AG08395 (cell line): Measurements from ENCODE around the gene DISC1.

Source experiments
- DNase-seq: peaks from one replicate; pipeline ENCODE4 v3.0.0; 2012; ENCODE audit warnings: mixed read lengths, low spot score

Gene DISC1

DNA sequence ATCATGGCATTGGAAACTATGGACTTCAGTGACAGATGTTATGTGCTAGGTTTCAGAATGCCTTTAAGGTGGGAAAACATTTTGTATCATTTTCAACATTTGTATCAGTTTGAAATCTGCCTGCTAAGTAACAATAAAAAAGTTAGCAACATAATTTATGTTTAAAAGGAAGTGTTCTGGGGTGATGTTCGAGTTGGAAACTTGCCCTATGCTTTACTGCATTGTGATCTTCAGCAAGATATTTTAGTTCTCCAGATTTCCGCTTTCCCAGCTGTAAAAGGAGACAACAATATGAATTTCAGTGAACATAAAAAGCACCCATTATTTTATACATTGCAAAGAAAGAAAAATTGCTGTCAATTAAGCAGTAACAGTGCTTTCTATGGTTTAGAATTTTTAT is 187.4 kb downstream of the DISC1 start:
- DNase-seq, result no peak

DNA sequence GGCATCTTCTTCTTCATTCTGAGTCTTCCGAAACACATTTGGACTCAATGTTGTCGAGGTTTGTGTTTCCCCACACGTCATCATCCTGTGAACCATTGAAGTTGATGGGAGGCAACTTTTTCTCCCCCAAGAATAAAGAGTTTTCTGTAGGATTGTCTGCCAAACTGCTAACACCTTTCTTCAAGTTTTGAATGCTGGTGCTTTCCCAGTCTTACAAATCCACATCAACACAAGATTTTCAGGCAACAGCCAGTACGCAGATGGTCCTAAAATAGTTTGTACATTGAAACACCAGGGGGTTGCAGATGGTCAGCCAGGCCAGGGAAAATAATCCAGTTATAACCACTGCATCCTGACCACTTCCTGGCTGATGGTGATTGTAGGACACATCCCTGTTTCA is 187.9 kb downstream of the DISC1 start:
- DNase-seq, result no peak

DNA sequence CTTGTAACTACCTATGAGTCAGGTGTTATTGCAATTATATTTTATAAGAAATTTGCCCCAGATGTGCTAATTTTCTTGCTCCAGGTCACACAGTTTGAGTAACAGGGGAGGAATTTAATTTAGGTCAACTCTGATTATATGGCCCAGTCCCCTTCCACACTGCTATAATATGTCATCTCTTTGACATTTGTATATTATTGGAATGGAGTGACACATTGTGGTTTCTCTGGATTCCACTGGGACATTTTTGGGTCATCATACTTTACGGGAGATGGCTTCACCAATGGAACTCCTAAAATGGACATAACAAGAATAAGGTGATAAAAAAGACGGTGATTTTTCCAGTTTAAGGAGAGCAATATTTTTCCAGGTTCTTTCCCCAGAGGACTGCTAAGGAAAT is 191.2 kb downstream of the DISC1 start:
- DNase-seq, result peak; percentile 21

DNA sequence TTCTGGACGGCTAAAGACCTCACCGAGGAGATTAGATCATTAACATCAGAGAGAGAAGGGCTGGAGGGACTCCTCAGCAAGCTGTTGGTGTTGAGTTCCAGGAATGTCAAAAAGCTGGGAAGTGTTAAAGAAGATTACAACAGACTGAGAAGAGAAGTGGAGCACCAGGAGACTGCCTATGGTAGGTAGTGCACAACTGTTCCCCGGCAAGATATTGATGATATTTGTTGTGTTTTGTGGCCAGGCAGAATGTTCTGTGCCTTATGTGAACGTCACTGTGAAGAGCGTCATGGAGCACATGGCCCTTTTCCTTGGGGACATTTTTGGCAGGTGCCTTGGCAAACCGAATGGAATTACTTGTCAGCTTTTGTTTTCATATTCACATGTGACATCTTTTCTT is 191.7 kb downstream of the DISC1 start:
- DNase-seq, result no peak

DNA sequence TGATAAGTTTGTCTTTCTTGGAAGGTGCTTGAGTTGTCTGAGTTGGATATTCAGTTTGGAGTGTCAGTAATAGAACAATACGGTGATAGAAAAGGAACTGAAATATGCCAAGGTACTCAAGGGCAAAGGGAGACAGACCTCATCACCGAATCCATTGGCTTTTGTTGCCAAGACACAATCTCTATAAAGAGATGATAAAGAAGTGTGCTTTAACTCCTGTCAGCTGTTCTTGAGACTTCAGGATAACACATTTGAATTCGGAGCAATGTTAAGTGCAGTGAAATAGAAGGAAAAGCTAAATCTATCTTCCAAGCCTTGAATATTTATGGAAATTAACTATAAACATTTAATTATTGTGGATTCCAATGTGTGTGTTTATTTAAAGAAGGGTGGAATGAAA is 194.7 kb downstream of the DISC1 start:
- no peak for DNase-seq

DNA sequence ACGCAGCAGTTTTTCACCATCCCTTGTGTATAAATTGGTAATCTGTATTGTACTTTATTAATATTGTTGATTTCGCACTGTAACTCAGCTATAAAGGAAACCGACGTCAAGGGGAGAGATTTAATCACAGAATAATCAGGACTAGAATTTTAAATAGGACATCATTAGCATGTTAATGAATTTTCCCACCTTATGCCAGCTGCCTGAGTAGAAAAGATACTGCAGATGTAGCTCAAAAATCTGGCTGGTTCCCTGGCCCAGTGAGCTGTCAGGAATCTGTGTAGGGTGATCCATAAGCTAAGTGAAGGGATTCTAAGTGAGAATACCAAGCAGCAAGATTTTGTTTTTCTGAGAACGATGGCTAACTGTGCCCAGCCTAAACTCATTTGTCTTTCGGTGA is 195.5 kb downstream of the DISC1 start:
- no peak for DNase-seq

DNA sequence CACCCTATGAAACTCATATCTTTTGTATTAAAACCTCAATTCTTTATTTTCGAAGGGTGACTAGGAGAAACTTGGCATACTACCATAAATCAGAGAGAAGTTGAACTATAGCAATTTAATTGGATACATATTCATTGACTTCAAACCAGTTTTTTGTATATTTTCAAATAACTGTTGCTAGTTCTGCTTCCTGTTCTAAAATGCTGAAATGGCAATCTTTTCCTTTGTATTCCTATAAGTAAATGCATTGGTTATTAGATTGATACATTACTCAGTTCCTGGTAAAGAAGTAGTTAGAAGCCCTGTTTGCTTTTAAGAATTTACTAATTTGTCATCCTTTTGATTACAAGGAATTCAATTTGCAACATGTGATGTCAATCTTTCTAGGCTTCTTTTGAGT is 200.0 kb downstream of the DISC1 start:
- no peak for DNase-seq

DNA sequence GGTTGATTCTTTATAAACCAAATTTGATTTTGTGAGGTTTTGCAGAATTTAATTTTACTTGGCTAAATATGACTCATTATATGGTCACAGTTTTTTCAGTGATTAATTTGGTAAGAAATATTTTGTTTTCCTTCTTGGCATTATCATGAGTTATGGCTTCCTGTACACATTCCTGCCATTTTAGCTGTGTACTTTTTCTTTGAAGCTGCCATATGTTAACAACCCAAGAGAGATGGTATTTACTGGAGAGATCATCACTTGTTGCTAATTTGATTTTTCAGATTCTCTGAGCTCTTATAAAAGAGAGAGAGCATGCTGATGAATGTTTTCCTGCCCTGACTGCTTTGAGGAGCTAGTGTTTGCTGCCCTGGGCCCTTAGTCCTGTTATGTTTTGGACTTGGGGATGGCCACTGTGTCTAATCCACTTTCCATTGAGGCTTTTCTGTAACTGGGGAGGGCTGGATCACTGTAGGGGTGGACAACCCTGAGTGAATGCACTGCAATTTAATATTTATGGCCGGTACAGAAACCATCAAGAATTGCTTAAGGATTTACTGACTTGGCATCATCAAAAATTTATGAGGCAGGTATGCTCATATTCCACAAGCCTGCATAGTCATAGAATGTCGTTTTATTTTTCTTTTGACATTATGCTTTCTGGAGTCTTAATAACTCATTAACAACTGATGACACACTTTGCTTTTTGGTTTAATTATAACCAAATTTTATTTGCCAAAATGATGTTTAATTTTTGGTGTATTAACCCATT is 200.9 kb downstream of the DISC1 start:
- peak; percentile 74 for DNase-seq

DNA sequence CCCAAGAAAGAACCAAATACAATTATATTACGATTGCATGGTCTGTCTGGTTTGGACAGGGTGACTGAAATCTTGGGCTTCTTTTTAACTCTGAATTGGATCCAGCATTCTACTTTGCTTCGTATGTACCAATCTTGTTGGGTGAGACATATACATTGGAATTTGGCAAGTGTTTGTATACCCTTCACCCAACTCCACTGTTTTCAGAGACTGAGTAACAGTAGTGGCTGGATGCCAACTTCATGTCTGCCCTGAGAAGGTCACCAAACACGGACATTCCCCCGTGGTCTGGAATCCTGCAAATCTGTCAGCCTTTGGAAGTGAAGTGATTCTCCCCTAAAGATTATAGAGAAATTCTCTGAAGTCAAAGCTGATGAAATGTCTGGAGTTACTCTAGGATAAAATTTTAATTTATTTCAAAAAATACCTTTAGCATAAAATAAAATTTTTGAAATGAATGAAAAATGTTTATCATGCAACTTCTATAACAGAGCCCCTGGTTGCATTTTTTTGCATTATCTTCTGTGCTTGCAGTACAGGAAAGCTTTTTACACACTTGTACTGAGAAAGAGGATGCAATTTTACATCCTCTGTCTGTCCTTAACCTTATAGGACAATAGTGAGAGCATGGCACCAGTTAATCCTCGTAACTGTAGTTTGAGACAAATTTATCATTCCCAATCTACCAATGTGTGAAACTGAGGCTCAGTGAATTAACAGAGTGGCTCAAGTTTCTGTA is 201.8 kb downstream of the DISC1 start:
- DNase-seq, result peak; percentile 79

DNA sequence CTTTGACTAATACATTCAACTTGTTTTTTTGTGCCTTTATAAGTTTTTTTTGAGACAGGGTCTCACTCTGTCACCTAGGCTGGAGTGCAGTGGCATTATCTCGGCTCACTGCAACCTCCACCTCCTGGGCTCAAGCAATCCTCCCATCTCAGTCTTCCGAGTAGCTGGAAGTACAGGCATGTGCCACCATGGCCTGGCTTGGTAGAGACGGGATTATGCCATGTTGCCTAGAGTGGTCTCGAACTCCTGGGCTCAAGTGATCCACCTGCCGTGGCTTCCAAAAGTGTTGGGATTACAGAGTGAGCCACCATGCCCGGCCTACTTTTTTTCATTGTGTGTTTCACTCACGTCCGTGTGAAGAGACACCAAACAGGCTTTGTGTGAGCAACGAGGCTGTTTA is 202.7 kb downstream of the DISC1 start:
- no peak for DNase-seq

DNA sequence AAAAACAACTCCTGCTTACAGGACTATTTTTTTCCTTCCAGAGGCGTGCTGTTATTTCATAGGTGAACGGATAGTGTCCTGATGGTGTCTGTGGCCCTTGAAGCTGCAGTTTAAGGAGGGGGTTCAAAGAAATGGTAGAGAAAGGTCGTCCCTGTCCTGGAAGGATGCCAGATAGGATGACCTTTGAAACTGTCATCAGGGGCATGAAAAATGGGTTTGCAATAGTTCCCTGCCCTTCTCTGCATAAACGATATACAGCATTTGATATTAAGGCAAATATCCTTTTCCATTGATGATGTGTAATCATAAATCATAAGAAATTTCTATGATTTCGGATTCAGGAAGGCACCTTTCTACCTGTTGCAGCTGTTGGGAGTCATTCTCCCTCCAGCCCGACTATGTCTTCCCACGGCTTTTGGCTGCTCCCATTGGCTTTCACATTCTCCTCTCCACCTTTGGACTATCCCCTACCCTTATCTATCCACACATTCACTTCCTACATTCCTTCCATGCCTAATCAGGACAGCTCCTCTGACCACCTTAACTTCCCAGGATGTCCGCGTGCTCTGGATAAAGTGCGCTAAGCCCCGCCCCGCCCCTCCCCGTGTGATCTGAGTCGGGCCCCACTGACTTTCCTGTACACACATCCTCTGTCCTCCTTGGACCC is 209.8 kb downstream of the DISC1 start:
- no peak for DNase-seq

DNA sequence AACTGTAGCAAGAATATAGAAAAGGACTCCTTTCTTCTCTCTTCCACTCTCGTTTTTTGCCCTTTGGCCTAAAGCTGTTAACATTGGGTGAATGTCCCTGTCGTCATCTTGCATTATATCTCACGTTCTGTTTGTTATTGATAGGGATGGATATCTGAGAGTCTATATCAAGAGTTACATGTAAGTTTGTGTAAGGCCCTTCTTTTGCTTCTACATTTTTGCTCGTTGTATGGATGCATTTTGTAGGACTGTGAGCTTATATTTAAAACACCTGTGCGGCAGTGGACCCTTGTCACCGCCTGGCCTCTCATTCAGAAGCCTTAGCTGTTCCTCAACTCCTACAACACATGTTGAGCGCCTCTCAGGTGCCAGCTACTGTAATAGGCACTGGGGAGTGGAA is 211.9 kb downstream of the DISC1 start:
- DNase-seq, result no peak

DNA sequence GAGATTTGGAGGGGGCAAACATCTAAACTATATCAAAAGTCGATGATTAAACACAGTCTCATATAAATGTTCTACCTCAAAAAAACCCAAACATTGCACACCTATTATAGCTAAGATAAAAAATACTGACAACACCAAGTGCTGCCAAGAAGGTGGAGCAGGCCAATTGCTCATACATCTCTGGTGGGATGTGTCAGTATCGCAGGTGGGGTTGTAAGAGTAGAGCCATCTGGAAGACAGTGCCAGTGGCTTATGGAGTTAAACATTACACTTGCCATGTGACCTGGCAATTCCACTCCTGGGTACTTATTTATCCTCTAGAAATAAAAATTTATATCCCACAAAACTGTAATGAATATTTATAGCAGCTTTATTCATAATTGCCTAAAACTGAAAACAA is 213.4 kb downstream of the DISC1 start:
- DNase-seq, result no peak

DNA sequence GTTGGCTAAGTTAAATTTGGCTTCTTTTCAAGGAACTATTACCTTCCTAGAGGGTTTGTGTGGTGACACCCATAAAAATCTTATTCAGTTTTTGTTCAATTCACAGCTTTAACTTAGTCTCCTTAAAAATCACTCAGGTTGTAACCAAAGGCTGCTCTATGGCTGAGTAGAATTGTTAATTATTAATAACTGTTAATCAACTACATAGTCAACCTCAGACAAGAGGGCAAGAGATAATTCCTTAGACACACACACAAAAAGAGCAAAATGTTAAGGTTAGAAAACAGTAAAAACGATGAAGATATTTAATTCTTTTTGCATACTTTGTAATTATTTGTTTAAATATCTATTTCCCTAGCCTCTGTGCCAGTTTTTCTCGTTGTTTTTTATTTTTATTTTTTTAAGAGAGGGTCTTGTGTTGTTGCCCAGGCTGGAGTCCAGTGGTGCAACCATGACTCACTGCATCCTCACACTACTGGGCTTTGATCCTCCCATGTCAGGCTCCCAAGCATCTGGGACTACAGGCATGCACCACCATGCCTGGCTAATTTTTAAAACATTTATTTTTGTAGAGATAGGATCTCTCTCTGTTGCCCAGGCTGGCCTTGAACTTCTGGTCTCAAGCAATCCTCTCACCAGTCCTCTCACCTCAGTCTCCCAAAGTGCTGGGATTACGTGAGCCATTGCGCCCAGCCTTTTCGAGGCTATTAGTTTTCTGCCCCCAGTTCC is 215.2 kb downstream of the DISC1 start:
- DNase-seq, result peak; percentile 55

DNA sequence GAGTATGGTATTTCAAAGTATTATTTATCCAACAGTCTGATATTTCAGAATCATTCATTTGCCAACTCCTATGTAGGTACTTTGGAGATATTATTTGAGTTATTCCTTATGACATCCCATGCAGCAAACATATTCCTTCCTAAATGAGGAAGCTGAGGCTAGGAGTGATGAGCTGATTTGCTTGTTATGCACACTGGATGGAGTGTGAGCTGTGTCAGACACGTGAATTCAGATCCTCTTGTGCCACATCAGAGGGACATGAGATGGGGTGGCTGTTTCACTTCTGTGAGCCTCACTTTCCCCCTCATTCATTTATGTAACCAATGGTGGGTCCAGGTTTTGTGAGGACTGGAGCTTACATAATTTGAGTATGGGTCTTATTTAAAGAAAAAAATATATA is 215.9 kb downstream of the DISC1 start:
- DNase-seq, result no peak

DNA sequence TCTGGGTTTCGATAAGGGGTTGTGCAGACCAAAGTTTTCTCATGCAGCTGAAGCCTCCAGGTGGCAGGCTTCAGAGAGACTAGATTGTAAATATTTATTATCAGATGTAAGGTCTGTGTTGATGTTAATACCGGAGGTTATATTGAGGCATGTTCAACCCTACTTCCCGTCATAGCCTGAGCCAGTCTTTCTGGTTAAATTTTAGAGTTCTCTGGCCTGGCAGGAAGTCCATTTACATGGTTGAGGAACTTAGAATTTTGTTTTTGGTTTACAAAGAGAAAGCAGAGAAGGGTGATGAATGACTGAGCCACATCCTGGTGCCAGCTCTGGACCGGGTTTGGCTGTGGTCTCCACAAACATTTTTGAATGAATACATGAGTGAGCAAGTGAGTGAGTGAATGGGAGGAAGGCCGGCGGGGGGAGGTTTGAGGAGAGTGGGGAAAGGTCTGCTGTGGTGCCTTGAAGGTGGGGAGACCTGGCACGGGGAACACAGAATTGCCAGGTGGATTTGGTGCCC is 218.5 kb downstream of the DISC1 start:
- DNase-seq, result no peak

DNA sequence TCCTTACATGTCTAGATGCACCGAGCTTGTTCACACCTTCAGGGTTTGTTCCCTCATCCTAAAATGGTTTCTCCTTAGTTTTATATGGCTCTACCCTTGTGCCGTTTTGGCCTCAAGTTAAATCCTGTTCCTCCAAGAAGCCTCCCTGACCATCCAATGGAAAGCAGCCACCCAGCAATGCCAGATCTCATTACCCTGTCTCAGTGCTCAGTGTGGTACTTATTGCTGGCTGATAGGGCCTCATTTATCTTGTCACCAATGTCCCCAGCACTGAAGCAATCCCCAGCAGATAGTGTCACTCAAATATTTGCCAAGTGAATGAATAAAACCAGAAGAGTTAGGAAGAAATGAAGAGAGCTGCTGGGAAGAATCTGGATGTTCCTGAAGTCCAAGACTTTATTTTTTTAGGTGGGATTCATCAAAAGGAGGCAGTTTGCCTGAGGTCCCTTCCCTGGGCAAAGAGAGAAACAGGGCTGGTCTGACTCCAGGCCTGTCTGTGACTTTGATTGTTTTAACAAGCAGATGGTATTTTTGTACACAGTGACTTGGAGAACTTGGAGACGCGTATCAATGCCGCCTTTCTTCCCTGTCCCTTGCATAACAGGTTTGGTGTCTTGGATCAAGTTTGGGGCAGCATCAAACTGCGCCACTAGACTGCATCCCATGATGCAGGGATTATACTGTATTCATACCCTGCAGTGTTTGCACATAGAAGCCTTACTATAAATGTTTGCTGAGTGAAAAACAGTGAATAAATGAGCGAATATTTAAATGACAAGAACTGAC is 221.2 kb downstream of the DISC1 start:
- DNase-seq, result no peak

DNA sequence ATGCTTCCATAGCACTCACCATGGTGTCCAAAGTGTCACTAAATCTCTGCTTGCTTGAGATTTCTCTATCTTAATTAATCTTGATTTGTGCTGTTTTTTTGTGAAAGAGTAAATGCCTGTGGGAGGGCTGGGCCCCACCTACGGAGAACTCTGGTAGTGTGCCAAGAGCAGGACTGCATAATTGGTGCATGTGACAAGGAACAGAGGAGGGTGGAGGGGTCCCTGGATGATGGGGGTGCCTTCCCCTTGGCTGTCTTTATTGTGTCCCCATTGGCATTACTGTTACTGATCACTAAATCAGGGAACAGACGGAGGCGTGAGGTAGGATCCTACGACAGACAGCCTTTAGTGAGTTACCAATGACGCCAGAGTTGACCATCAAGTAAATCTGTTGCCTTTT is 223.4 kb downstream of the DISC1 start:
- DNase-seq, result no peak

DNA sequence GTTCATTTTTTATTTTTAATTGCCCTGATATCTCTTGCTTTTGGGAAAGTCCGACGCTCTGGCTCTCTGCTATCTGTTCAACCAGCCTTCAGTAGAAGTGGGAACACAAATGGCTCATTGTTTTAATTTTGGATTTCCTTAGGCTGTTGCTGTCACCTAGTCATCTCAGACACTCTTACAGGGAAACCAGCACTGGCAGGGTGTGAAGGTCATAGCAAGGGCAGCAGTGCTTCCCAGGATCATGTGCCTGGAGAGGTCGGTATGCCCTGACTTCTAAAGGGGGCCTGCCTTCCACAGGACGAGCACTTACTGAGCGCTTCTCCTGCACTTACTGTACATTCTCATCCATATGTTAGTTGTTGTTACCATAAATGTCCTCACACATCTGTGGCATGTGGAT is 224.2 kb downstream of the DISC1 start:
- DNase-seq, result no peak

DNA sequence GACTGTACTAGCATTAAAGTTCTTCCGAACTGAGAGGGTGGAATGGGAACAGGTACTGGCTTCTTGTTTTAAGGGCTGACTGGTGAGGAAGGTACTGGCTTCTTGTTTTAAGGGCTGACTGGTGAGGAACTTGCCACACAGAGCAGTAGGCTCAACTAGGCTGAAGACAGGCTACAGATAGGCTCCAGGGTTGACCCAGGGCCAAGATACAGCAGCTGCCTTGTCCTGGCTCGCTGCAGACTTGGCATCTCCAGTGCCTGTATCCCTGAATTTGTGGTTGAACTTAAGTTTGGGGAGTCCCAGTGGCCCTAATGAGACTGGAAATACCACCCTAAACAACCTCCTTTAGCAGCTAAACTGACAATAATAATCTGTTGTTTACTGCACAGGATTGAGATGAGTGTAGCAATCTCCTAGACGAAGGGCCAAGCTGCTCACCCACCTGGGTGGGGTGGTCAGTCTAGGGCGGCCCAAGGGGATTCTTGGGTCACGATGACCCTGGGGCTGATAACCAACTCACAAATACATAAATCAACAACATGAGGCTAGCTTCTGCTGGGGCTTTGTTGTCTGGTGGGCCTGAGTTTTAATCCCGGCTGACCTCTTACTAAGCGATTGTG is 227.1 kb downstream of the DISC1 start:
- no peak for DNase-seq

DNA sequence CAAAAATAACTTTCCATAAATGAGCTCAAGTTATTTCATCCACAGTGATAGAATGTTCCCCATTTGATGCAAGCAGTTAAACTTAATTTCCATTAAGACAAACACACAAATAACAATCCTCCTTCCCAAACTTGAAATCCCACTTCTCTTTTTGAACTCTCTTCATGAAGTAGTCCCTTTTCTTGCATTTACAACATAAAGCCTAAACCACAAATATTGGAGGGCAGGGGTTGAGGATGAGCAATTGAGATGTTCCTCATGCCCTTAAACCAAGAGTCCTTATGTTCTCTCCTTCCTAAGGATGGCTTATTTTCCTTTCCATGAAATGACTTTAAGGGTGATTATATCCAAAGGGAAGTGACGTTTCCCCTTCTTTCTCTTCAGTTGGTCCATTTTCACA is 228.8 kb downstream of the DISC1 start:
- no peak for DNase-seq
